GM19324 (cell line): ENCODE measurements around the gene KXD1.
"Not testable (repeated sequence)": the region's sequence is repeated elsewhere in the genome, so short reads cannot be mapped to it uniquely, and the experiment has no call there.

Experiments used
- ATAC-seq: cut with Tn5 transposase; IDR thresholded peaks from one replicate; pipeline ENCODE4 v1.9.1; 2021; ENCODE audit warnings: mild to moderate bottlenecking, moderate library complexity; ENCODE audit not compliant: unreplicated experiment, low FRiP score

The KXD1 gene

DNA sequence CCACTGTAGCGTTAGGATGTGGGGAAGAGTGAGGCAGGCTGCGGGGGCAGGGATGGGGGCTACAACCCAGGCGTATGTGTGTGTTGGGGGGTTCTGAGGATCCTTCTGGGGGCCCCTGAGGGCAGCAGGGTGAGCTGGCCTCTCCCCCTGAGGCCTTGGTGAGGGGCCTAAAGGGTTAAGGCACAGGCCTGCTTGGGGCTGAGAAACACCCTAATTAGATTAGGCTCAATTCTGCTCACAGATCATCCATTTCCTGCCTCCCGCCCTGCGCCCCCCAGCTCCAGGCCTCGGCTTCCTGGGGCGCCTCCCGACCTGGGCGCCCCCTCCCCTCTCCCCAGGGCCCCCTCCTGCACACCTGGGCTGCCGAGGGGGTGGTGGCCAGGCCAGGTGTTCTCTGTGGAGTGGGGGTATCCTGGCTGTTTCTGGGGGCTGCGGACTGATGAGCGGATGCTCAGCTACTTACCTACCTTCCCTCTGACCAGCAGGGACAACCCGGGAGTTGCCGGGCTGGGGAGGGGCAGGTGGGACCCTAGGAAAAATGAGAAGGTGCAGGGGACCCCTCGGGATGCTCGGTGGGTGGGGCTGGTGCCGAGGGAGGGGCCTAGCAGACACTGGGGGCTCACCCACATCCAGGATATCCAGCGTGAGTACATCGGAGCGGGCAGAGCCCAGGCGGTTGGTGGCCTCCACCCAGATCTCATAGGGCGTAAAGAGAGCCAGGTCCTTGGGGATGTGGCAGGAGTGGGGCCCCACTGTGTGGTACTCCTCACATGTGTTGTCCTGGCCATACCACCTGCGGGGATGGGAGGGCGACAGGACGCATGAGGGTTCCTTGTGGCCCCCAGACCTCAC lies 40.4 kb downstream of the KXD1 start:
- ATAC-seq = no peak

GRCh38 chr19:18599485-18599884 lies 41.8 kb downstream of the KXD1 start:
- no peak for ATAC-seq

GRCh38 chr19:18600692-18601397 lies 43.2 kb downstream of the KXD1 start:
- not testable (repeated sequence) for ATAC-seq

GRCh38 chr19:18601875-18602274 lies 44.2 kb downstream of the KXD1 start:
- no peak for ATAC-seq

DNA sequence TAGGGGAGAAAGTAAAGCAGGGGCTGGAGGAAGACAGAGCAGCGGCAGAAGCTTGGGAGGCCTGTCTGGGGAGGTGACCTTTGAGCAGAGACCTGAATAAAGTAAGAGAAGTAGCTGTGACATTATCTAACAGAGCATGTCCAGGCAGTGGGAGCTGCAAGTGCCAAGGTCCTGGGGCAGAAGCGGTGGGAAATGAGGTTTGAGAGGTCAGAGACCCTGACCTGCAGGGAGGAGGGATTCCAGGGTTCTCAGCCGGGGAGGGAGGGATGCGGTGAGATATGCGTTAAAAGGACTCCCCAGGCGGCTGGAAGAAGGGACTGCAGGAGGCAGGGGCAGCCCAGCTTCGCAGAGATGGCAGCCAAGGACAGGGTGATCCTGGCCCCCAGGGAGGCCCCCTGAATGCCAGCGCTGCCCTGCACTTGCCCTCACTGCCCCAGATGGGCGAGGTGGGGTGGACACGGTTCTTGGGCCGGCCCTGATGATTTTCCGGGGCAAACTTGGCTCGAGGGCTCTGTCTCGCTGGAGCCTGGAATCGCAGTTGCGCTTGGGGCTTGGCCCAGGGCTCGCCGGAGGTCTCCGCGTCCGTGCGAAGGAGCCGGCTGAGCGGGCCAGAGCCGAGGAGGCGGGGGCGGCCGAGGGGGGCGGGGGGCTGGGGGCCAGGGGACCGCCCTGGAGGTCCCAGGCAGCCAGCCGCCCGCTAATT lies 45.7 kb downstream of the KXD1 start:
- no peak for ATAC-seq

DNA sequence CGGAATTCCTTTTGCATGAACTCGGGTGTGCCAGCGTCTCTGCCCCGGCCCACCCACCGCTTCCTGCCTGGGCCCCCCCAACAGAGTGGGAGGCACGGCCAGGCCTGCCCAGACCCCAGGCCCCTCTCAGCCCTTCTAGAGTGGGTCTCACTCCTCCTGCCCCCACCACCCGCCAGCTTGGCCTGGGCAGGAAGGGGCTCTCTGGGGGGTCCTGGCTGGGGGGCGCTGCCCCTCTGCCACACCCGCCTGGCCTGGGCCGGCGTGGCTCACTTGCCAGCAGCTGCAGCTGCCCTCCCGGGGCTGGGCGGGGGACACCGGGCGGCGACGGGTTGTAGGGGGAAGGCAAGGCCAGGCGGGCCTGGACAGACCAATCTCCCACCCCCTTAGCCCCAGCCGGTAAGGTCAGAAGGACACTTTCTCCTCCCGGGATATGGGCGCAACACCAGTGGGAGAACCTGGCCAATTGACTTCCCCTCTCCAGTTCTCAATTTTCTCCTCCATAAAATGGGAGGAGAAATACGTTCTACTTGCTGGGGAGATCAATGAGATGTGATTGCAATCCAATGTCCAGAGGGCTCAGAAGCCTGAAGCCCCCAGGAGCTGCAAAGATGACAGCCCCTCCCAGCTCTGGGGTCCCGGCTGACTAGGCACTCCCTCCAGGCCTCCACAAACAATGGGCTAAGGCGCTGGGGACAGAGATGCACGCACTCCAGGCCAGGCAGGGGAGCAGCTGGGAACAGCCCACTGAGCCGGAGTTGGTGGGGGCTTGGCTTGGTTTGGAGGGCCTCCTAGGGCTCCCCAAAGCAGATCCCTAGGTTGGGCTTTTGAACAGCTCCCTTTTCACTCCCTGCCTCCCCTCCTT lies 46.5 kb downstream of the KXD1 start:
- no peak for ATAC-seq

DNA sequence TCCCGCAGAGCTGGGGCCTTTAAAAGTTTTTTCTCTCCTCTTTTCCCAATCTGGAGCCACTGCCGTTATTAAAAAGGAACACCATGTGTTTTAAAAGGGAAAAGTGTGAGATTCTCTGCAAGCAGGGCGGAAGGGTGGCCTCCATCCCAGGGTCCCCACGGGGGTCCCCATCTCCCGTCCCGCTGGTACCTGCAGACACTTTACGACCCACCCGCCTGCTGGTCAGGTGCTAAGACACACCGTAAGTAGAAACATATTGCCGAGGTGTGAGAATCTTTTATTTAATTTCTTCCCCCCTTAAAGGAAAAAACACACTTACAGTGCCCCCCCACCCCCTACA lies 47.1 kb downstream of the KXD1 start:
- ATAC-seq = no peak

- ATAC-seq = no peak
Observed at GRCh38 chr19:18605196-18605545, 47.5 kb downstream of the KXD1 start.

DNA sequence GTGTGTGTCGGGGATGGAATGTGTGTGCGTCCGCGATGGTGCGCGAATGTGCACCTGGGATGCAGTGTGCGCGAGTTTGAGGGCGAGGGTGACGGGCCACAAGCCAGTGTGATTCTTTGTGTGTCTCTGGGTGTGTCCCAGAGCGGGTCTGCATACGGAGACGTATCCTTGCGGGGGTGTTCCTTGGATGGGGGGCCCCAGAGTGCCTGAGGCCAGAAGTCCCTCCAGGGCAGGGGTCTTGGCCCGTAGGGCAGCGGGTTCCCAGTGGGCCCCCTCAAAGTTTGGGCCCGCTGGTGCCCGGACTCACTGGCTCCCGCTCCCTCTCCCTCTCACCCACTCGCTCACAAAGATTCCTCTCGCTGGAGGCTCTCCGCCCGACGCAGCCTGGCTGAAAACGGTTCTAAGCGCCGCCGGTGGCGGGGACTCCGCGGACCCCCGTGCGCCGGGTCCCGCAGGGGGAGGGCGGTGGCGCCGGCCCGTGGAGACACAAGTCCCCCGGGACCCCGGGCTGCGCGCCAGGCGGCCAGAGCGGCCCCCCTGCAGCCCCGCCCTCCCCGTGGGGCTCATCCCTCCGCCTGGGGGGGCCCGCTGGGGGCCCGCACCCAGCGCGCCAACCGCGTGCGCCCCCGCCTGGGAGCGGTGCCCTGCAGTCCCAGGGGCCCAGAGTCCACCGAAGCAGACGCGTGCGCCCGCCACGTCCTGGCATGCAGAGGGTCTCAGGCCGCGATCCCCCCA lies 48.0 kb downstream of the KXD1 start:
- ATAC-seq = no peak

- ATAC-seq = no peak
Observed at GRCh38 chr19:18606281-18607225, 48.9 kb downstream of the KXD1 start, which contains the start of gene CRLF1. TSS of gene CRLF1 (minus strand) at chr19:18606799. CDS start at chr19:18606656, 143 bp downstream.

DNA sequence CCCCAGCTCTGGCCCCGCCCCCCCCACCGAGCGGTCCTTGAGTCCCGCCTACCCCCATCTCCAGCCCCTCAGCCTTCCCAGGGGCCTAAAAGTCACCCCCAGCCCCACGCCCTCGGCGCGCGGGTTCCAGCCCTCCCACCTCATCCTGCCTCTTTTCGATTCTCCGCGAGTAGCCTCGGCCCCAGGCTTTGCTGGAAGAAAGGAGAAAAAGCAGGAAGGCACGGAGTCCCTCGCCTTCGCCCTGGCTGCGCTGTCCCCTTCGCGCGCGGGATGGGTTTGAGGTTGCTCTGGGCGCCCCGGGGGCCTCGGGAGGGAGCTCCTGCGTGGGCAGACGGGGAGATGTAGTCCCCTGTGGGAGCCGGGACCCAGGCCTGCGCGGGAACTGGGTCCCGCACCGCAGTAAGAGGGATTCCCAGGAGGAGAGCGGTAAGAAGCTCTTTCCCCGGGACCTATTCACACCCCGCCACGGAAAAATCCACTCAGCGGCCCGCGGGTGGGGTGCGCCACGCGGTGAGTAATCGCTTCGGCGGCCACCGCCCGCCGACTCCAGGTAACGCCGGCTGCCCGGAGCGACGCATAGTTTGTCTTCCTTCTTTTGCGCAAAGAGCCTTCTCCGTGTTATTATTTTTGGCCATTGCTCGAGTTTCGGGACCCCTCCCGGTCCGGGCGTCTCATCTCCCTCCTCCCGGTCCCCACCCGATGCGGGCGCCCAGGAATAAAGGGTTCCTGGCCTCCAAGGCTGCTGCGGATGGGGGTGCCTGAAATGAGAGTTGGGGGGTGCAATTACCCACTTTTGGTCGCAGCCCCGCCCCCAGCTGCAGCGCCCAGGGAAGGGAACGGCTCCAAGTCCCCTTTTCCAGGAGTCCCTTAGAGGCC lies 49.8 kb downstream of the KXD1 start:
- no peak for ATAC-seq

DNA sequence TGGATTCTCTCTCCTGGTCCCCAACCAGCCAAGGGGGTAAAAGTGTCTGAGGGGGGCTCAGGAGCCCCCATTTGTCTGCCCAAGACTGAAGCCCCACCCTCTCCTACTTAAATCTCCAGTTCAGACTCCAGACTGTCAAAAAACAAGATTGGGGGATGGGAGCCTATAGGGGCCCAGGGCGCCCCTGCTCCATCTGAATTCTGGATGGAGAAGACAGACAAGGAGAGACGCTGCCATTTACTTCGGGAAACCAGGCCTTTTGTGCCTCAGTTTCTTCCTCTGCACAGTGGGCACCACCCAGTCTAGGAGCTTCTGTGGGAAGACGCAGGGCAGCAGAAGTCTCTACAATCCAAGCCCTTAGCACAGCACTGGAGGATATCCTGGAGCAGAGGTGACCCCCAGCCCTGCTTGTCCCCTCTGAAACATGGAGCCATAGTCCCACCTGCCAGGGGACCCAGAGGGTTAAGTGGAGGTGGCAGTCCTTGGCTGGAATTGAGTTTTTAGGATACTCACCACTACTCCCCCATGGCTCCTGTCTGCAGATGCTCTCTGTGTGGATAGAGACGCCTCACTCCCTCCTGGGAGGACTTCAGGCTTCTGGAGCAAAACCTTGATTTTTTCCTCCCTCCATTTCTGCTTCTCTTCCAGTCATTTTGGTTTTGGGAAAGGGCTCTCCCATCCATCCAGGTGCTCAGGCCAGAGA lies 50.6 kb downstream of the KXD1 start:
- ATAC-seq = no peak

DNA sequence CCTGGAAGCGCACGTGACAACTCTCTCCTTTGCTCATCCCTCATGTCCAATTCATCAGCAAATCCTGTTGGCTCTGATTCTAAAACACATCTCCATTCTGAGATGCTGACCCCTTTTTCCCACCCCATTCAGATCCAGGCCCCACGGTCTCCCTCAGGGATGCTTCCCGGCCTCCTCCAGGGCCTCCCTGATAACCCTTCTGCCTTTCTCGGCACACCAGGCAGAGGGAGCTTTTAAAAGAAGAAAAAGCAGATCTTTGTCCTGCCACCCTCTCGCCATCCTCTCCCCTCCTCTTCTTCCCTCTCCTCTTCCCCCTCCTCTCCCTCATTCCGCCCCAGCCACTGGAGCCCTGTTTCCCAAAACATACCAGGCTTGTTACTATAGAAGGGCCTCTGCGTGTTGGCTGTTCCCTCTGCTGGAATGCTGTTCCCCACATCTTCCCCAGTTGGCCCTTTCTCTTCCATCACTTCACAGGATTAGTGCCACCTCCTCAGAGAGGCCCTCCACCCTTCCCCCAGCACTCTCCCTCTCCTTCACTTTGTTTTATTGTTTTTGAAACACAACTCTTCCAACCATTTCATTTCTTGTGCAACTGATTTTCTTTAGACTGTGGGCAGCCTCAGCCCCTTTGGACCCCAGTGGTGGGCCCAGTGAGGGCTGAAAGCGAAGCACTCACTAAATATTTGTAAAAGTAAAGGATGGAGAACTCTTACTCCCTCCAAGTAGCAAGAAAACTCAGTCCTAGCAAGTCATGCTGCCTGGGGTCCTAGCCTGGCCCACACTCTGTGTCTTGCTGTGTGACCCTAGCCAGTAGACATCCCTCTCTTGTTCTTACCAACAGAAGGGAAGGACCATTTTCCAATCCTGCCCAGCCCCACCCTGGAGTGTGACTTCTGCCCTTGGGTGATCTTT lies 51.4 kb downstream of the KXD1 start:
- ATAC-seq = no peak

GRCh38 chr19:18609717-18610051 lies 52.0 kb downstream of the KXD1 start:
- ATAC-seq = no peak

GRCh38 chr19:18610245-18610555 lies 52.5 kb downstream of the KXD1 start:
- no peak for ATAC-seq

DNA sequence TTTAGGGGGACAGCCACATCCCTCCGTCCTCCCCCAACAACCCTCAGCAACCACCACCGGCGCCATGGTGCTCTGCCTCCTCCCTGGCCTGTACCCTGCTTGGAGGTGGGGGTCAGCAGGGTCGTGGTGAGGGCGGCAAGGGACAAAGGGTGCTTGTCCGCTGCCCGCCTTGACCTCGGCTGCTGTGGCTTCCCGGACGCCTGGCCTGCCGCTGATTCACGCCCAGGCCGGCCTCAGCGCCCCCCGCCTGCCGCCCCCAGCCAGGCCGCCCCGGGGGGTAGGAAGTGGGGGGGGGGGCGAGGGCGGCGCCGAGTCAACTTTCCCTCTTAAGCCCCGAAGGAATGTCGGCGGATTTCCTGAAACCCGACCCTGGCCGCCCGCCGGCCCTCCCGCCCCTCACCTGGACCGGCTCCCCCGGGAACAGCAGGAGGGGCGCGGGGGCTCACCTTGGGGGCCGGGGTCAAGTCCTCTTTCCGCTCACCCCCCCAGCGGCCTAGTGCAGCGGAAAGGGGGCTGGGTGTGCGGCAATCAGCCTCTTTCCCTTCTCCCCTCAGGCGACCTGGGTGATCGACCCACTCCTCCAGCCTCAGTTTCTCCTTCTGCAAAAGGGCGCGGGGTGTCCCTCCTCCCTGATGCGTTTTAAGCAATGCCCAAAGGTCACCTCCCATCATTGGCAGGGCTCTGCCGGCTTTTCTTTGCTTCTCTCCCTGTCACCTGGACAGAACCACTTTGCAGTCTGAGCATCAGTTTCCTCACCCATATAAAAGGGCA lies 53.1 kb downstream of the KXD1 start:
- ATAC-seq = no peak
